ENCODE results near the gene INO80. TPM values are rescaled to one million over a fixed set of nuclear protein-coding genes. Genes with fewer than 3 reads are reported as not detected.

Gene INO80
- total and polyA plus RNA-seq, 7 donors: 7.2 to 36.6 (median 17.1) TPM

DNA sequence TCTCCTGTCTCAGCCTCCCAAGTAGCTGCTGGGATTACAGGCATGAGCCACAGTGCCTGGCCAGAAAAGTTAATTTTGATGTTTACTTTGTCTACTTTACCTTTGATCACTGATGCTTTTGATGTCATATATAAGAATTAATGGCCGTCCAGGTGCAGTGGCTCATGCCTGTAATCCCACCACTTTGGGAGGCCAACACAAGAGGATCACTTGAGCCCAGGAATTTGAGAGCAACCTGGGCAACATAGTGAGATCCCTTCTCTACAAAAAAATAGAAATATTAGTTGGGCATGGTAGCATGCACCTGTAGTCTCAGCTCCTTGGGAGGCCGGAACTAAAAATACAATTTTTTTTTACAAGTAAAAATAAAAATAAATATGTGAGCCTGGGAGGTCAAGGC, 6.8 kb upstream of the INO80 start:
- no peak for DNase-seq
- intact Hi-C loops (cut with DNase I): no loop called here
- Histone ChIP-seq H3K27me3 (peaks cover 0 to 10% (median 5%) of the 10 kb centered on the region in 3 donors), H3K36me3 (no peaks in the 10 kb centered on the region), H3K9me3 (no peaks in the 10 kb centered on the region), H3K4me3 (no peak overlapping the region), H3K4me1 (no peaks in the 10 kb centered on the region), H3K27ac (no peak overlapping the region)
- 74 to 89% methylated on average over 2 of the region's 2 CpGs for WGBS, 2 donors
- TF ChIP-seq POLR2A (IDR thresholded peaks at IDR 0.05): no peak
- TF ChIP-seq EP300 (IDR thresholded peaks at IDR 0.05): no peak
- TF ChIP-seq POLR2AphosphoS5 (IDR thresholded peaks at IDR 0.05): no peak
- TF ChIP-seq, protein P1, sequence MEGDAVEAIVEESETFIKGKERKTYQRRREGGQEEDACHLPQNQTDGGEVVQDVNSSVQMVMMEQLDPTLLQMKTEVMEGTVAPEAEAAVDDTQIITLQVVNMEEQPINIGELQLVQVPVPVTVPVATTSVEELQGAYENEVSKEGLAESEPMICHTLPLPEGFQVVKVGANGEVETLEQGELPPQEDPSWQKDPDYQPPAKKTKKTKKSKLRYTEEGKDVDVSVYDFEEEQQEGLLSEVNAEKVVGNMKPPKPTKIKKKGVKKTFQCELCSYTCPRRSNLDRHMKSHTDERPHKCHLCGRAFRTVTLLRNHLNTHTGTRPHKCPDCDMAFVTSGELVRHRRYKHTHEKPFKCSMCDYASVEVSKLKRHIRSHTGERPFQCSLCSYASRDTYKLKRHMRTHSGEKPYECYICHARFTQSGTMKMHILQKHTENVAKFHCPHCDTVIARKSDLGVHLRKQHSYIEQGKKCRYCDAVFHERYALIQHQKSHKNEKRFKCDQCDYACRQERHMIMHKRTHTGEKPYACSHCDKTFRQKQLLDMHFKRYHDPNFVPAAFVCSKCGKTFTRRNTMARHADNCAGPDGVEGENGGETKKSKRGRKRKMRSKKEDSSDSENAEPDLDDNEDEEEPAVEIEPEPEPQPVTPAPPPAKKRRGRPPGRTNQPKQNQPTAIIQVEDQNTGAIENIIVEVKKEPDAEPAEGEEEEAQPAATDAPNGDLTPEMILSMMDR (IDR thresholded peaks at IDR 0.05): no peak

DNA sequence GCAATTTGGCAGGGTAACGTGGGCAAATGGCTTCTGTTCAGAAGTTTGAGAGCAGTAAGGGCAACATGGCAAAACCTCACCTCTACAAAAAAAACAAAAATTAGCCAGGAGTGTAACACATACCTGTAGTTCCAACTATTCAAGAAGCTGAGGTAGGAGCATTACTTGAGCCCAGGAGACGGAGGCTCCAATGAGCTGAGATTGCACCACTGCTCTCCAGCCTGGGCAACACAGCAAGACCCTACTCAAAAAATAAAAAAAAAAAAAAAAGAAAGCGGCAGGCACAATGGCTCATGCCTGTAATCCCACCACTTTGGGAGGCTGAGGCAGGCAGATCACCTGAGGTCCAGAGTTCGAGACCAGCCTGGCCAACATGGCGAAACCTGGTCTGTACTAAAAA, 5.9 kb upstream of the INO80 start:
- WGBS, 2 donors: 91 to 93% methylated on average over 5 of the region's 5 CpGs
- TF ChIP-seq POLR2A (IDR thresholded peaks at IDR 0.05) (no peak), POLR2AphosphoS5 (IDR thresholded peaks at IDR 0.05) (no peak), EP300 (IDR thresholded peaks at IDR 0.05) (no peak)
- TF ChIP-seq, protein P1 (IDR thresholded peaks at IDR 0.05): no peak
- no peak for DNase-seq

DNA sequence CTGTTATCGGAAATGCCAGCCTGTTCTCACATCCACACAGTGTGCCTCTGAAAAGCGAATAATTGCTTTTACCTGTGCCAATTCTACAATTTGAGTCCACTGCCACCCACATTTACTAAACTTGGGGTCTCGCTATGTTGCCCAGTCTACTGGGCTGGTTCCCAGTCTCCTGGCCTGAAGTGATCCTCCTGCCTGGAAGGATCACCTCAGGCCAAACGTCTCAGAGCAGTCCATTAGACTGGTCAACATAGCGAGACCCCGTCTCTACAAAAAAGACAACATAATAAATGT, 827 bp upstream of the INO80 start:
- intact Hi-C loops (cut with DNase I): loop anchor here (1.0 to 10.0 kb wide), 3 partner anchors 114 to 210 kb away; partner anchors contain the start of gene CHP1
- DNase-seq: no peak
- Histone ChIP-seq H3K27me3 (peaks cover 0 to 7% (median 0%) of the 10 kb centered on the region in 3 donors), H3K4me3 (peak overlapping the region; percentile 89 to 100 (median 96)), H3K9me3 (no peaks in the 10 kb centered on the region), H3K36me3 (no peaks in the 10 kb centered on the region), H3K4me1 (peaks cover 0 to 18% (median 8%) of the 10 kb centered on the region in 4 donors), H3K27ac (peak overlapping the region; percentile 96 to 100 (median 100))
- 81 to 83% methylated on average over 6 of the region's 6 CpGs for WGBS, 2 donors
- TF ChIP-seq POLR2AphosphoS5 (IDR thresholded peaks at IDR 0.05) (no peak), EP300 (IDR thresholded peaks at IDR 0.05) (no peak), POLR2A (IDR thresholded peaks at IDR 0.05) (no peak)
- TF ChIP-seq, protein P1 (IDR thresholded peaks at IDR 0.05): no peak

More for the DNA sequence above, 5.9 kb upstream of the INO80 start:
- no peaks in the 10 kb centered on the region for H3K36me3 ChIP-seq
- intact Hi-C loops (cut with DNase I): no loop called here
- H3K27me3 ChIP-seq: peaks cover 0 to 10% (median 5%) of the 10 kb centered on the region in 3 donors
- no peak overlapping the region for H3K27ac ChIP-seq
- peaks cover 0 to 4% (median 1%) of the 10 kb centered on the region in 4 donors for H3K4me1 ChIP-seq
- H3K9me3 ChIP-seq: no peaks in the 10 kb centered on the region
- H3K4me3 ChIP-seq: no peak overlapping the region

DNA sequence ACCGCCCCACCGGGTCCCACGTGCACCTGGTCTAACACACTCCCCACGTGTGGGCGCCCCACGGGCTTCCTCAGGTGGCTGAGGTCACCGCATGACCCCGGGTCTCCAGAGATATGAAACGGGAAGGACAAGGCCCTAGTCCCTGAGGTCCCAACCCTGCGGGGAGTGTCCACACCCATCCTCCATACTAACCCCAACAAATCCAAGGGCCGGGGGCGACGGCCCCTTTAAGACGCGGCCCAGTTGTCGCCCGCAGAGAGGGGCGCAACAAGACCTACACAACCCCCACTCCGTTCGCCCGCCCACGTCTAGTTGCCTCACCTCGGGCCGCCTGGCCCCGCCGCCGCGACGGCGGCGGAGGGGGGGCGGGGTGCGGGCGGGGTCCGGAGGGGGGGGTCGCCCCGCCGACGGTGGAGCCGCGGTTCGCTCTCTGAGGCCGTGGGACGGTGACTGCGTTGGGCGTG, 396 bp downstream of the INO80 start:
- 0% methylated on average over 46 of the region's 46 CpGs for WGBS, 2 donors
- Histone ChIP-seq H3K4me3 (peak overlapping the region; percentile 89 to 100 (median 96)), H3K4me1 (peaks cover 0 to 18% (median 8%) of the 10 kb centered on the region in 4 donors), H3K36me3 (no peaks in the 10 kb centered on the region), H3K9me3 (no peaks in the 10 kb centered on the region), H3K27me3 (no peaks in the 10 kb centered on the region), H3K27ac (peak overlapping the region; percentile 96 to 100 (median 100))
- intact Hi-C loops (cut with DNase I): loop anchor here (1.0 to 10.0 kb wide), 4 partner anchors 116 to 217 kb away; partner anchors contain the start of genes CHP1, NUSAP1 and OIP5
- TF ChIP-seq, protein P1 (IDR thresholded peaks at IDR 0.05): no peak
- no peak for DNase-seq

DNA sequence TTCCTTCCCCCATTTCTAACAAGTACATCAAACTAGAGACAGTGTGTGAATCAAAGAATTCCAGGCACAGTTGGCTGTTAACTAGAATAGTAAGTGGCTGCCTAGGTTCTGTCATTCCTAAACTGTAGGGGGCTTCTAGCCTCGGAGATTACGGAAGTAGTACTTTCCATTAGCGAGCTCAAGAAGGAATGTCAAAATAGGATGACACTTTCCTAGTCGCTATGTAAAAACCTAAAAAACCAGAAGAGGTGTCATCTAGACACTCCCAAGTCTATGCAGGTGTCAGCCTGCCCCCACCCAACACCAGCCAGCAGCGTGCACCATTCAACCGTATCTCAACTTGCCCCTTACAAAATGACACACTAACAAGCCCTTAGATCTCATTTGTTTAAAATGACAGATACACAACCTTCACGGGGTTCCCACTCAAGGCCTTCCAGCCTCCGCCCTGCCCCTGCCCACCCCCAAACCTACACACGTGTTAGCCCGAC, 874 bp downstream of the INO80 start:
- Histone ChIP-seq H3K36me3 (peaks cover 0 to 2% (median 0%) of the 10 kb centered on the region in 4 donors), H3K27me3 (no peaks in the 10 kb centered on the region), H3K9me3 (no peaks in the 10 kb centered on the region), H3K4me1 (peaks cover 0 to 18% (median 8%) of the 10 kb centered on the region in 4 donors), H3K27ac (peak overlapping the region; percentile 96 to 100 (median 100)), H3K4me3 (peak overlapping the region; percentile 89 to 100 (median 96))
- TF ChIP-seq EP300 (IDR thresholded peaks at IDR 0.05) (no peak), POLR2AphosphoS5 (IDR thresholded peaks at IDR 0.05) (no peak), POLR2A (IDR thresholded peaks at IDR 0.05) (no peak)
- TF ChIP-seq, protein P1 (IDR thresholded peaks at IDR 0.05): no peak
- intact Hi-C loops (cut with DNase I): loop anchor here (2.0 to 10.0 kb wide), 3 partner anchors 170 to 218 kb away; partner anchors contain the start of genes NUSAP1 and OIP5
- DNase-seq: no peak
- 0 to 1% methylated on average over 10 of the region's 10 CpGs for WGBS, 2 donors

Measured in sigmoid colon (tissue), 7 donors.